Parathyroid adenoma (tissue), 2 donors: Measurements from ENCODE around the gene DRG1.
"Not testable (repeated sequence)": the region's sequence is repeated elsewhere in the genome, so short reads cannot be mapped to it uniquely, and the experiment has no call there.

Experiments
- H2AFZ ChIP-seq: fragments of 300-600 bp; sonication (generic); one replicate; pipeline ENCODE4 v1.7.0; 2017; ENCODE audit warnings: antibody characterized with exemption, mild to moderate bottlenecking
- H3K27ac ChIP-seq: fragments of 300-600 bp; sonication (generic); one replicate; pipeline ENCODE4 v1.7.0; 2017
- H3K27me3 ChIP-seq: fragments of 300-600 bp; sonication (generic); one replicate; pipeline ENCODE4 v1.7.0; 2017; ENCODE audit warnings: low read length; ENCODE audit not compliant: control insufficient read depth, insufficient read depth
- H3K36me3 ChIP-seq: fragments of 300-600 bp; sonication (generic); one replicate; pipeline ENCODE4 v1.7.0; 2017; ENCODE audit warnings: low read length; ENCODE audit not compliant: control insufficient read depth, insufficient read depth
- H3K4me1 ChIP-seq: fragments of 300-600 bp; sonication (generic); one replicate; pipeline ENCODE4 v1.7.0; 2017; ENCODE audit warnings: control low read depth
- H3K4me2 ChIP-seq: fragments of 300-600 bp; sonication (generic); one replicate; pipeline ENCODE4 v1.7.0; 2017; ENCODE audit warnings: low read length
- H3K4me3 ChIP-seq: fragments of 300-600 bp; sonication (generic); one replicate; pipeline ENCODE4 v1.7.0; 2017; ENCODE audit warnings: low read depth, low read length
- H3K79me2 ChIP-seq: fragments of 300-600 bp; sonication (generic); one replicate; pipeline ENCODE4 v1.7.0; 2017; ENCODE audit warnings: control low read depth
- H3K9ac ChIP-seq: fragments of 300-600 bp; sonication (generic); one replicate; pipeline ENCODE4 v1.7.0; 2017; ENCODE audit warnings: mild to moderate bottlenecking
- H3K9me3 ChIP-seq: fragments of 300-600 bp; sonication (generic); one replicate; pipeline ENCODE4 v1.7.0; 2017; ENCODE audit warnings: low read length; ENCODE audit not compliant: control insufficient read depth
- CTCF ChIP-seq: fragments of 300-600 bp; sonication (generic); IDR thresholded peaks from one replicate; pipeline ENCODE4 v1.7.0; 2017; ENCODE audit warnings: antibody characterized with exemption, mild to moderate bottlenecking
- donor health status: primary hyperparathyroidism.

DRG1 gene

GRCh38 chr22:31475800-31476199 is 76.4 kb downstream of the DRG1 start:
- no peak overlapping the region for H3K4me3 ChIP-seq
- TF ChIP-seq CTCF, result no peak
- H3K9ac ChIP-seq, result no peak overlapping the region
- H3K27ac ChIP-seq, result no peak overlapping the region
- no peaks in the 10 kb centered on the region for H3K36me3 ChIP-seq
- no peak overlapping the region for H2AFZ ChIP-seq
- no peaks in the 10 kb centered on the region for H3K27me3 ChIP-seq
- no peaks in the 10 kb centered on the region for H3K9me3 ChIP-seq
- no peaks in the 10 kb centered on the region for H3K4me1 ChIP-seq
- peaks cover 17% of the 10 kb centered on the region for H3K79me2 ChIP-seq
- no peak overlapping the region for H3K4me2 ChIP-seq

DNA sequence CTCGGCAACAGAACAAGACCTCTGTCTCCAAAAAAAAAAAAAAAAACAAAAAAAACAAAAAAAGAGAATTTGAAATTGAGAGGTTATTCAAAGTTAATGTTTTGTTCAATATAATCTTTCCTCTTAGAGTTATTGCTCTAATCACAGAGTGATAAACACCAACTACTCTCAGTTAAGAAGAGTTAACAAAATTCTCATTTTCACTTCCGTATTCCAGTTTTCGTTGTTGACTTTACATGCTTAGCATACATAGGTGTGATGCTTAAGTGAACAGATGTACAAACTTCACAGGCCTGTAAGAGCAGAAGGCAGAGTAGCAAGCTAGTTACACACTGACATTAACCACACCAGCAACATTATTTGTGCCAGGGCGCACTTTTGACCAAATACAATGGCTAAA is 77.9 kb downstream of the DRG1 start:
- no peaks in the 10 kb centered on the region for H3K36me3 ChIP-seq
- no peaks in the 10 kb centered on the region for H3K9me3 ChIP-seq

GRCh38 chr22:31481129-31481528 is 81.7 kb downstream of the DRG1 start:
- Histone ChIP-seq H3K9me3 (no peaks in the 10 kb centered on the region), H3K36me3 (no peaks in the 10 kb centered on the region), H3K4me1 (no peaks in the 10 kb centered on the region), H3K9ac (no peak overlapping the region), H2AFZ (no peak overlapping the region), H3K27ac (no peak overlapping the region), H3K4me3 (no peak overlapping the region), H3K4me2 (no peak overlapping the region), H3K79me2 (peaks cover 21% of the 10 kb centered on the region), H3K27me3 (no peaks in the 10 kb centered on the region)
- TF ChIP-seq CTCF, result no peak

More for the DNA sequence above, 77.9 kb downstream of the DRG1 start:
- Histone ChIP-seq H3K27me3 (no peaks in the 10 kb centered on the region), H3K27ac (no peak overlapping the region), H3K4me1 (no peaks in the 10 kb centered on the region), H3K4me2 (no peak overlapping the region), H3K79me2 (peaks cover 23% of the 10 kb centered on the region), H2AFZ (no peak overlapping the region), H3K4me3 (no peak overlapping the region), H3K9ac (no peak overlapping the region)
- no peak for TF ChIP-seq CTCF

DNA sequence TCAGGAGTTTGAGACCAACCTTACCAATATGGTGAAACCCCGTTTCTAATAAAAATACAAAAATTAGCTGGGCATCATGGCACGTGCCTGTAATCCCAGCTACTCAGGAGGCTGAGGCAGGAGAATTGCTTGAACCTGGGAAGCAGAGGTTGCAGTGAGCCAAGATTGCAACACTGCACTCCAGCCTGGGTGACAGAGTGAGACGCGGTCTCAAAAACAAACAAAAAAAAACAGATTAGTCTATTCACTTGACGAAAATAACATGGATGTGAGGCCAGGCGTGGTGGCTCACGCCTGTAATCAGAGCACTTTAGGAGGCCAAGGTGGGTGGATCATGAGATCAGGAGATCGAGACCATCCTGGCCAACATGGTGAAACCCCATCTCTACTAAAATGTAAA is 83.1 kb downstream of the DRG1 start:
- H3K9ac ChIP-seq, H3K36me3 ChIP-seq, H3K27me3 ChIP-seq, H3K9me3 ChIP-seq, H3K27ac ChIP-seq, H3K4me3 ChIP-seq, H3K4me1 ChIP-seq, H2AFZ ChIP-seq, H3K4me2 ChIP-seq: not testable (repeated sequence)
- peaks cover 19% of the 10 kb centered on the region for H3K79me2 ChIP-seq
